Karpas-422 (cell line): ENCODE data around the gene HYAL1. TPM values are rescaled to one million over a fixed set of nuclear protein-coding genes. Genes with fewer than 3 reads are reported as not detected.
"Not testable (repeated sequence)": the region's sequence is repeated elsewhere in the genome, so short reads cannot be mapped to it uniquely, and the experiment has no call there.

ENCODE experiments used
- DNase-seq: peaks from one replicate; pipeline ENCODE4 v3.0.0-alpha.2; 2015
- H2AFZ ChIP-seq: fragments of 200-600 bp; sonication (generic); 2 replicates; pipeline ENCODE4 v1.6.1; 2014; ENCODE audit warnings: antibody characterized with exemption, low read length, mixed read lengths
- H3K27ac ChIP-seq: fragments of 200-600 bp; sonication (generic); 2 replicates; pipeline ENCODE4 v1.5.1; 2014; ENCODE audit warnings: mild to moderate bottlenecking, low read length, moderate library complexity
- H3K27me3 ChIP-seq: fragments of 200-600 bp; sonication (generic); 2 replicates; pipeline ENCODE4 v1.6.1; 2014; ENCODE audit warnings: low read length, mixed read lengths
- H3K36me3 ChIP-seq: fragments of 200-600 bp; sonication (generic); 2 replicates; pipeline ENCODE4 v1.6.1; 2014; ENCODE audit warnings: low read length, mixed read lengths; ENCODE audit not compliant: insufficient read depth
- H3K4me1 ChIP-seq: fragments of 200-600 bp; sonication (generic); 2 replicates; pipeline ENCODE4 v1.6.1; 2014; ENCODE audit warnings: mild to moderate bottlenecking, low read length, mixed read lengths
- H3K4me2 ChIP-seq: fragments of 200-600 bp; sonication (generic); 2 replicates; pipeline ENCODE4 v1.6.1; 2014; ENCODE audit warnings: low read length, low read depth, mild to moderate bottlenecking; ENCODE audit not compliant: poor library complexity, severe bottlenecking
- H3K4me3 ChIP-seq: fragments of 200-600 bp; sonication (generic); 2 replicates; pipeline ENCODE4 v1.5.1; 2014; ENCODE audit warnings: mild to moderate bottlenecking, antibody characterized with exemption, low read length, mixed read lengths
- H3K79me2 ChIP-seq: fragments of 200-600 bp; sonication (generic); 2 replicates; pipeline ENCODE4 v1.6.1; 2014; ENCODE audit warnings: mild to moderate bottlenecking, low read length, mixed read lengths
- H3K9ac ChIP-seq: fragments of 200-600 bp; sonication (generic); 2 replicates; pipeline ENCODE4 v1.6.0; 2014; ENCODE audit warnings: low read length
- H3K9me2 ChIP-seq: fragments of 200-600 bp; sonication (generic), shearing (Covaris generic); replicated peaks from 2 replicates; pipeline ENCODE4 v1.6.0; 2014; ENCODE audit warnings: mild to moderate bottlenecking, low read length, moderate library complexity; ENCODE audit not compliant: insufficient read depth
- H3K9me3 ChIP-seq: fragments of 300-700, 200-600 bp; sonication (generic); 2 replicates; pipeline ENCODE4 v1.6.1; 2014; ENCODE audit warnings: low read length, mixed read lengths
- H4K20me1 ChIP-seq: fragments of 200-600 bp; sonication (generic); 2 replicates; pipeline ENCODE4 v1.6.1; 2014; ENCODE audit warnings: mild to moderate bottlenecking, antibody characterized with exemption, low read length, low read depth; ENCODE audit not compliant: insufficient read depth
- total RNA-seq: library from RNA; depleted of rRNA; stranded (reverse); fragments of >200 nt; shearing (Covaris generic); gene quantifications from 2 replicates; pipeline ENCODE4 v1.2.3, GENCODE V29; 2014; ENCODE audit warnings: low replicate concordance

The HYAL1 gene
- total RNA-seq, 1 experiment from 2014 or later = 0.71 TPM

DNA sequence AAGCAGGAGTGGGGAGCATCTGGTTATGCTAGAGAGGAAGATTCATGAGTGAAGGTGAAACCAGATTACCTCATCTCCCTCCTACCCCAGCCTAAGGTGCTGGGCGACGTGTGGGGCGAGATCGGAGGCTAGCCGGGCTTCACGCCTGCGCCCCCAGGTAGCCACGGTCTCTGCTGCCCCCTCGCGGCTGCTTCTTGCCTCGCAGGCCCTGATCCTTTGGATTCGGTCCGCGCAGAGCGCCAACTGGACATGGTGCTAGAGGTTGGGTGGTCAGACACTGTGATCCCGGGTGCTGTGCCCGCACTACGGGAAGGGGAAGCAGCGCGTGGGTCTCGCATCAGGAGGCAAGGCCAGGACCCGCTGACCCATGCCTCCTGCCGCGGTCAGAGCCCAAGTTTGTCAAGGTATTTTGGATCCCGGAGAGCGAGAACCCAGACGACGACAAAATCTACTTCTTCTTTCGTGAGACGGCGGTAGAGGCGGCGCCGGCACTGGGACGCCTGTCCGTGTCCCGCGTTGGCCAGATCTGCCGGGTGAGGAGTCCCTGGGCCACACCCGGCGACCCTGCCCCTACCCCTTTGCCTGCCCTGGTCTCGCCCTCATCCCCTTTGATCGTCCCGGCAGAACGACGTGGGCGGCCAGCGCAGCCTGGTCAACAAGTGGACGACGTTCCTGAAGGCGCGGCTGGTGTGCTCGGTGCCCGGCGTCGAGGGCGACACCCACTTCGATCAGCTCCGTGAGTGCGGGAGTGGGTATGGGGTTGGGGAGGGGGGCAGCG lies 30.3 kb downstream of the HYAL1 start:
- H3K9me2 ChIP-seq = no peaks in the 10 kb centered on the region
- DNase-seq = peak; percentile 95
- H3K27ac ChIP-seq = no peak overlapping the region
- no peaks in the 10 kb centered on the region for H3K27me3 ChIP-seq
- H3K9me3 ChIP-seq = no peaks in the 10 kb centered on the region
- H3K9ac ChIP-seq = no peak overlapping the region
- H3K4me2 ChIP-seq = peak overlapping the region; percentile 55
- no peaks in the 10 kb centered on the region for H4K20me1 ChIP-seq
- no peaks in the 10 kb centered on the region for H3K79me2 ChIP-seq
- H3K36me3 ChIP-seq = no peaks in the 10 kb centered on the region
- no peak overlapping the region for H2AFZ ChIP-seq
- H3K4me1 ChIP-seq = peaks cover 3% of the 10 kb centered on the region
- no peak overlapping the region; the same call in 1 of the 2 replicates for H3K4me3 ChIP-seq

DNA sequence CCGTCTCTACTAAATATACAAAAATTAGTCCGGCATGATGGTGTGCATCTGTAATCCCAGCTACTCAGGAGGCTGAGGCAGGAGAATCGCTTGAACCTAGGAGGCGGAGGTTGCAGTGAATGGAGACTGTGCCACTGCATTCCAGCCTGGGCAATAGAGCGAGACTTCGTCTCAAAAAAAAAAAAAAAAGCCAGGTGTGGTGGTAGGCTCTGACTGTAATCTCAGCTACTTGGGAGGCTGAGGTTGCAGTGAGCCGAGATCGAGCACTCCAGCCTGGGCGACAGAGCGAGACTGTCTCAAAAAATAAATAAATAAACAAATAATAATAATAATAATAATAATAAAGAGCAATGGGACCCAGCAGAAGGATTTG lies 30.9 kb downstream of the HYAL1 start:
- not testable (repeated sequence) for H2AFZ ChIP-seq, H3K4me3 ChIP-seq, DNase-seq, H3K27ac ChIP-seq, H3K4me1 ChIP-seq, H3K27me3 ChIP-seq, H4K20me1 ChIP-seq, H3K9ac ChIP-seq, H3K36me3 ChIP-seq, H3K79me2 ChIP-seq, H3K9me2 ChIP-seq, H3K9me3 ChIP-seq
- H3K4me2 ChIP-seq = peak overlapping the region; percentile 55

DNA sequence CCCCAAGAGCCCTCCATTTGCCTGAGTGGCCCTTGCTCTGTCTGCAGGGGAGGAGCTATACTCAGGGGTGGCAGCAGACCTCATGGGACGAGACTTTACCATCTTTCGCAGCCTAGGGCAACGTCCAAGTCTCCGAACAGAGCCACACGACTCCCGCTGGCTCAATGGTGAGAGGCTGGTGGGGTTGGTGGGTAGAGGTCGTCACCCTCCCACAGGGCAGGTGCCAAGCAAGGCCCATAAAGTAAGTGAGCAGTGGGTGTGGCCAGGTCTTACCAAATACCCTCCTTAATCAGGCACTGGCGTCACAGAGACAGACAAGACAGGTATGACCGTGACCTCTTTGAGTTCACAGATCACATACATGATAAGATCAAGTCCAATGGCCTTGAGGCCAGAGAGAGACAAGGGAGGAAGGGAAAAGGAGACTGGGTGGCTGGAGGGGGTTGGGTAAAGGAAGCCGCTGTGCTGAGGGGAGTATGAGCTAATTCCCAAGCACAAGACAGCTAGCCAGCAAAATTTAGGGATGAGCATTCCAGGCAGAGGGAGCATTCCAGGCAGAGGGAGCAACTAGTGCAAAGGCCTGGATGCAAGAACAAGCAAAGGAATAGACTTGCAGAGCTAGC lies 31.9 kb downstream of the HYAL1 start:
- H3K4me1 ChIP-seq = peaks cover 3% of the 10 kb centered on the region
- no peak overlapping the region for H3K4me3 ChIP-seq
- no peaks in the 10 kb centered on the region for H3K9me2 ChIP-seq
- H3K4me2 ChIP-seq = no peak overlapping the region
- no peaks in the 10 kb centered on the region for H4K20me1 ChIP-seq
- H3K27ac ChIP-seq = no peak overlapping the region
- DNase-seq = no peak
- H2AFZ ChIP-seq = no peak overlapping the region
- H3K27me3 ChIP-seq = no peaks in the 10 kb centered on the region
- no peaks in the 10 kb centered on the region for H3K36me3 ChIP-seq
- H3K79me2 ChIP-seq = no peaks in the 10 kb centered on the region
- no peak overlapping the region for H3K9ac ChIP-seq
- H3K9me3 ChIP-seq = no peaks in the 10 kb centered on the region

DNA sequence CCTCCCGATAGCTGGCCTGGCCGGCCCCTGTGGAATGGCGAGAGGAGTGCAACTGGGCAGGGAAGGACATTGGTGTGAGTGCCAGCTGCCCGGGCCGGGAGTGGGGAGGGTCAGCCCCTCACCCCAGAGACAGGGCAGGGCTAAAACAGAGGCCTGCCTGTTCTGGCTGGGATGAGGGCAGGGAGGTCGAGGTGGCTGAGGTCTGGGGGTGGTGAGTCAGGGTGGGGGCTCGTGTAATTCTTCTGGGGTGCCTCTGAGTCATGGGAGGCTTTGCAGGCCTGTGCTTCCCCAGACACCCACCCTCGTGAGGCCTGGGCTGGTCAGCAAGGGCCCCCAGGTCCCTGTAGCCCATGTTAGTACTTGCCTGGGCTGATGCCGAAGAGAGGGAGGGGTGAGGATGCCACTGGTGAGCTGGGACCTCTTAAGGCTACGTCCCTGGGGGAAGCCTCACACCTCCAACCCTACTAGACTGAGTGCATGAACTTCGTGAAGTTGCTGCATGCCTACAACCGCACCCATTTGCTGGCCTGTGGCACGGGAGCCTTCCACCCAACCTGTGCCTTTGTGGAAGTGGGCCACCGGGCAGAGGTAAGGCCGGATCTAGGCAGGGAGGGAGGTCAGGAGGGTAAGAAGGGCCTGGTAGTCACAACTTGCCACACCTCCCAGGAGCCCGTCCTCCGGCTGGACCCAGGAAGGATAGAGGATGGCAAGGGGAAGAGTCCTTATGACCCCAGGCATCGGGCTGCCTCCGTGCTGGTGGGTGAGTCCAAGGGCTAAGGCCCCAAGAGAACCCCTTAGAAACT lies 32.8 kb downstream of the HYAL1 start:
- Histone ChIP-seq H3K4me3 (no peak overlapping the region), H3K4me1 (peaks cover 3% of the 10 kb centered on the region), H3K27me3 (no peaks in the 10 kb centered on the region), H3K79me2 (no peaks in the 10 kb centered on the region), H3K27ac (no peak overlapping the region), H3K9ac (no peak overlapping the region), H3K9me3 (no peaks in the 10 kb centered on the region), H3K36me3 (no peaks in the 10 kb centered on the region), H2AFZ (no peak overlapping the region), H4K20me1 (no peaks in the 10 kb centered on the region), H3K9me2 (no peaks in the 10 kb centered on the region), H3K4me2 (no peak overlapping the region)
- no peak for DNase-seq

DNA sequence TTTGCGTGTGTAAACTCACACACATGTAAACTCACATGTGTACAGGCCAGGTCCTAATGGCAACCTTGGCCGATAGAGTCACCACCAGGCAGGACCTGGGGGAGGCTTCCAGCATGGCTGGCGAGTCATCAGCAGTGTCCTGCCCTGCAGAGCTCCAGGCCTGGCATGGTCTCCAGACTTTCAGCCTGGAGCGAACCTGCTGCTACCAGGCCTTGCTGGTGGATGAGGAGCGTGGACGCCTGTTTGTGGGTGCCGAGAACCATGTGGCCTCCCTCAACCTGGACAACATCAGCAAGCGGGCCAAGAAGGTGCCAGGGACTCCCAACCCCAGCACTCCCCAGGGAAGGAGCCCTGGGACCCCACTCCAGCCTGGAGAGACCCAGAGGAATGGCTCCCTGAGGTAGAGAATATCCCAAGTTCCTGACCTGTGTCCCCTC lies 33.4 kb downstream of the HYAL1 start:
- Histone ChIP-seq H3K9ac (no peak overlapping the region), H4K20me1 (no peaks in the 10 kb centered on the region), H3K4me2 (no peak overlapping the region), H3K9me2 (no peaks in the 10 kb centered on the region), H3K4me1 (peaks cover 3% of the 10 kb centered on the region), H3K79me2 (no peaks in the 10 kb centered on the region), H3K4me3 (no peak overlapping the region), H2AFZ (no peak overlapping the region), H3K27ac (no peak overlapping the region), H3K36me3 (no peaks in the 10 kb centered on the region), H3K27me3 (no peaks in the 10 kb centered on the region), H3K9me3 (no peaks in the 10 kb centered on the region)
- DNase-seq = no peak

DNA sequence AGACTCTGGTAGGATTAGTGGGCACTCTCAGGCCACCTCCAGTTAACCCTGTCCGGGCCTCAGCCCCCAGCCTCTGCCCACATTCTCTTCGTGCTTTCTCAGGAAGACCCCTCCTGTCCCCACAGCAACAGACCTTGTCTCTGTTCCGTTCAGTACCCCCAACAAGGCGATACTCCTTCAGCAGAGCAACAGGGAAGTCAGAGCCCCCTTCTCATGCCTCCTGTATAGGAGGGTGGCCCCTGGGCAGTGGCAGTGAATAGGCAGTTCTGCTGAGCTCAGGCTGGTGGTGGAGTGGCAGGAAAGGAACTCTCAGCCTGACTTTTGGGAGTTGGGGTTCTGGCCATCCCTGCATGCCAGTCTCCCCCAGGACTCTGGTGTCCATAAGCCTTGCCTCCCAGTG lies 33.9 kb downstream of the HYAL1 start:
- Histone ChIP-seq H2AFZ (no peak overlapping the region), H3K27me3 (no peaks in the 10 kb centered on the region), H3K9ac (no peak overlapping the region), H3K4me1 (peaks cover 3% of the 10 kb centered on the region), H3K9me3 (no peaks in the 10 kb centered on the region), H3K36me3 (no peaks in the 10 kb centered on the region), H3K4me3 (no peak overlapping the region), H4K20me1 (no peaks in the 10 kb centered on the region), H3K79me2 (no peaks in the 10 kb centered on the region), H3K9me2 (no peaks in the 10 kb centered on the region), H3K27ac (no peak overlapping the region), H3K4me2 (no peak overlapping the region)
- no peak for DNase-seq

DNA sequence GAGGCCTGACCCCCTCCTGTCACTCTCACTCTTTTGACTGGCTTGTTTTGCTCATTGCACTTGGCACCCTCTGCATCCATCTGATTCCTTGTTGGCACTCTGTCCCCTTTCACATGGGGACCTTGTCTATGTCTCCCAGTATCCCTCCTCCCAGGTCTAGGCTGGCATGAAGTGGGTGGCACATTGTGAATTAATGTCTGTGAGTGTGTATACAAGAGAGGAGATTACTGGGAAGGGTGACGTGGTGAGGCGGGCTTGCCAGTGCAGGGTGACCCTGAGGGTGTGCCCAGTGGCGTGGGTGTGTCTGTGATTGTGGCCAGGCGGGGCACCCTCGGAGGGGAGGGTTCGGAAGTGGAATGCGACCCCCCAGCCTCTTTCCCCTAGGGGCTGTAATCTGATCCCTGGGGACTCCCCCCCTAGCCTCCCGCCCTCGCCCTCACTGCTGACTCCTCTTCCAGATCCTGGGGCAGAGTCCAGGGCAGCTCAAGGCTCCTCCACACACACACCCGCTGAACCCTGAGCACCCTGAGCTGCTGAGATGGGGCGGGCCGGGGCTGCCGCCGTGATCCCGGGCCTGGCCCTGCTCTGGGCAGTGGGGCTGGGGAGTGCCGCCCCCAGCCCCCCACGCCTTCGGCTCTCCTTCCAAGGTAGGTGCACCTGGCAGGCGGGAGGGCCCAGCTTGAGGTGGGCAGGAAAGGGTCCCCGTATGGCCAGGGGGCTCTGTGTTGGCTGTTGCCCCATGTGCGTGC lies 34.5 kb downstream of the HYAL1 start, which contains the start of gene SEMA3B:
Gene SEMA3B (plus strand): TSS at position 445 of the 749 bp plus-strand sequence. CDS start 94 bp downstream, at position 539.
- Histone ChIP-seq H3K27me3 (no peaks in the 10 kb centered on the region), H3K4me2 (no peak within 1 kb of the TSS)
- no peak for DNase-seq

More for the DNA sequence above, 34.5 kb downstream of the HYAL1 start, which contains the start of gene SEMA3B:
- Histone ChIP-seq H3K9me3 (no peaks in the 10 kb centered on the region), H3K9ac (no peak within 1 kb of the TSS), H3K27ac (no peak within 1 kb of the TSS), H2AFZ (no peak within 1 kb of the TSS), H4K20me1 (no peaks in the 10 kb centered on the region), H3K4me3 (no peak within 1 kb of the TSS), H3K79me2 (no peaks in the 10 kb centered on the region), H3K36me3 (no peaks in the 10 kb centered on the region), H3K4me1 (peaks cover 3% of the 10 kb centered on the region), H3K9me2 (no peaks in the 10 kb centered on the region)
